Activated CD4-positive, alpha-beta memory T cell treated with anti-CD3 and anti-CD28 coated beads, Interleukin-2, amount 10 ng/mL, durations not matched to agents 7 days and 5 days (primary cell): ENCODE measurements around the gene PRPF19. TPM values are rescaled to one million over a fixed set of nuclear protein-coding genes. Genes with fewer than 3 reads are reported as not detected.

Experiments
- CTCF ChIA-PET: fragments of 350-600 bp; sonication (Branson Sonifier 250); formaldehyde crosslinking; loops from one replicate; lab custom pipeline; 2021; ENCODE audit warnings: antibody characterized with exemption, inconsistent platforms; lab: Charles Lee
- POLR2A ChIA-PET: fragments of 350-600 bp; sonication (Branson Sonifier 250); formaldehyde crosslinking; loops from one replicate; lab custom pipeline; 2021; ENCODE audit warnings: antibody characterized with exemption; lab: Charles Lee
- DNase-seq: peaks from one replicate; pipeline ENCODE4 v3.0.0-alpha.2; 2020
- H3K27ac Mint-ChIP-seq: one replicate; pipeline ENCODE4 v1.8.0; 2021; ENCODE audit warnings: mild to moderate bottlenecking, mixed read lengths
- H3K27me3 Mint-ChIP-seq: one replicate; pipeline ENCODE4 v1.8.0; 2021; ENCODE audit warnings: mixed read lengths
- H3K36me3 Mint-ChIP-seq: one replicate; pipeline ENCODE4 v1.8.0; 2021; ENCODE audit warnings: low read depth, mixed read lengths
- H3K4me1 Mint-ChIP-seq: one replicate; pipeline ENCODE4 v1.8.0; 2021; ENCODE audit warnings: mixed read lengths
- H3K4me3 Mint-ChIP-seq: one replicate; pipeline ENCODE4 v1.8.0; 2021; ENCODE audit warnings: mild to moderate bottlenecking, mixed read lengths
- H3K9me3 Mint-ChIP-seq: one replicate; pipeline ENCODE4 v1.8.0; 2021; ENCODE audit warnings: mixed read lengths
- total RNA-seq, 2 experiments: library from RNA; stranded (reverse); gene quantifications; one replicate each; pipeline ENCODE4 v1.2.3, GENCODE V29; 2021

PRPF19 gene
- total RNA-seq, 2 experiments from 2014 or later = 99.2 to 103 TPM

GRCh38 chr11:60857378-60858232, 48.8 kb downstream of the PRPF19 start:
- DNase-seq = no peak
- POLR2A ChIA-PET = interaction anchor here (1.8 kb wide), 1 partner anchor 505 kb away, joined by 4 read pairs; the partner anchor contains the start of genes CYB561A3 and TMEM138
- Mint-ChIP-seq H3K4me3 (no peak overlapping the region), H3K27ac (no peak overlapping the region), H3K9me3 (no peaks in the 10 kb centered on the region), H3K4me1 (peaks cover 32% of the 10 kb centered on the region), H3K36me3 (no peaks in the 10 kb centered on the region), H3K27me3 (no peaks in the 10 kb centered on the region)
- CTCF ChIA-PET = interaction anchor here (1.0 to 2.6 kb wide), 5 partner anchors 26 to 42 kb away, joined by 3 to 8 read pairs (median 4); no protein-coding TSS in a partner anchor

- Mint-ChIP-seq H3K27ac (no peak within 1 kb of the TSS), H3K4me1 (peaks cover 32% of the 10 kb centered on the region), H3K27me3 (no peaks in the 10 kb centered on the region), H3K9me3 (no peaks in the 10 kb centered on the region), H3K36me3 (peaks cover 11% of the 10 kb centered on the region), H3K4me3 (peak within 1 kb of the TSS; percentile 42)
- DNase-seq = no peak
- ChIA-PET POLR2A (interaction anchor here (0.7 to 1.4 kb wide), 4 partner anchors 9 to 18 kb away, joined by 4 to 5 read pairs (median 4); no protein-coding TSS in a partner anchor), CTCF (interaction anchor here (0.7 to 2.6 kb wide), 4 partner anchors 24 to 81 kb away, joined by 3 to 13 read pairs (median 6); no protein-coding TSS in a partner anchor)
These were observed 50.4 kb downstream of the PRPF19 start, which contains the start of gene PTGDR2 for GRCh38 chr11:60855726-60856633. PTGDR2 (minus strand) TSS chr11:60855950; CDS start chr11:60853722, 2,228 bp downstream.

GRCh38 chr11:60854847-60855725, 51.3 kb downstream of the PRPF19 start:
- DNase-seq = no peak
- Mint-ChIP-seq H3K27me3 (no peaks in the 10 kb centered on the region), H3K36me3 (peaks cover 19% of the 10 kb centered on the region), H3K9me3 (no peaks in the 10 kb centered on the region), H3K27ac (no peak overlapping the region), H3K4me3 (peak overlapping the region; percentile 42), H3K4me1 (peaks cover 30% of the 10 kb centered on the region)
- ChIA-PET POLR2A (interaction anchor here (0.7 to 1.4 kb wide), 4 partner anchors 8 to 18 kb away, joined by 4 to 5 read pairs (median 4); no protein-coding TSS in a partner anchor), CTCF (interaction anchor here (0.6 to 2.6 kb wide), 3 partner anchors 23 to 38 kb away, joined by 3 to 13 read pairs (median 8); no protein-coding TSS in a partner anchor)

GRCh38 chr11:60854140-60854846, 52.1 kb downstream of the PRPF19 start:
- POLR2A ChIA-PET = interaction anchor here (0.5 to 1.3 kb wide), 2 partner anchors 8 to 285 kb away, joined by 3 to 4 read pairs; no protein-coding TSS in a partner anchor
- Mint-ChIP-seq H3K9me3 (no peaks in the 10 kb centered on the region), H3K4me3 (peak overlapping the region; percentile 27), H3K4me1 (peaks cover 26% of the 10 kb centered on the region), H3K27ac (no peak overlapping the region), H3K27me3 (no peaks in the 10 kb centered on the region), H3K36me3 (peaks cover 22% of the 10 kb centered on the region)
- DNase-seq = no peak
- CTCF ChIA-PET = interaction anchor here (2.4 kb wide), 1 partner anchor 34 kb away, joined by 13 read pairs; no protein-coding TSS in a partner anchor

GRCh38 chr11:60852982-60853950, 53.1 kb downstream of the PRPF19 start:
- ChIA-PET CTCF (no interaction called here), POLR2A (interaction anchor here (0.5 kb wide), 1 partner anchor 286 kb away, joined by 3 read pairs; no protein-coding TSS in a partner anchor)
- H3K4me1 Mint-ChIP-seq = peaks cover 15% of the 10 kb centered on the region

GRCh38 chr11:60852117-60852981, 54.0 kb downstream of the PRPF19 start:
- Mint-ChIP-seq H3K4me1 (peaks cover 10% of the 10 kb centered on the region), H3K4me3 (no peak overlapping the region), H3K9me3 (no peaks in the 10 kb centered on the region), H3K27ac (no peak overlapping the region), H3K27me3 (no peaks in the 10 kb centered on the region), H3K36me3 (peaks cover 27% of the 10 kb centered on the region)
- ChIA-PET POLR2A (interaction anchor here (1.1 to 1.8 kb wide), 2 partner anchors 10 to 19 kb away, joined by 3 to 6 read pairs; partner anchors contain the start of gene CCDC86), CTCF (no interaction called here)
- no peak for DNase-seq

More at GRCh38 chr11:60852982-60853950, 53.1 kb downstream of the PRPF19 start:
- no peak for DNase-seq
- H3K9me3 Mint-ChIP-seq = no peaks in the 10 kb centered on the region
- H3K27me3 Mint-ChIP-seq = no peaks in the 10 kb centered on the region
- H3K27ac Mint-ChIP-seq = no peak overlapping the region
- H3K36me3 Mint-ChIP-seq = peaks cover 27% of the 10 kb centered on the region
- H3K4me3 Mint-ChIP-seq = no peak overlapping the region

- CTCF ChIA-PET = interaction anchor here (1.6 to 3.7 kb wide), 2 partner anchors 19 to 36 kb away, joined by 4 to 15 read pairs; no protein-coding TSS in a partner anchor
- POLR2A ChIA-PET = interaction anchor here (1.1 to 1.8 kb wide), 2 partner anchors 9 to 20 kb away, joined by 3 to 6 read pairs; partner anchors contain the start of gene CCDC86
- Mint-ChIP-seq H3K27me3 (no peaks in the 10 kb centered on the region), H3K36me3 (peaks cover 27% of the 10 kb centered on the region), H3K27ac (no peak overlapping the region), H3K9me3 (no peaks in the 10 kb centered on the region), H3K4me3 (no peak overlapping the region), H3K4me1 (peaks cover 11% of the 10 kb centered on the region)
- DNase-seq = no peak
These were observed 54.9 kb downstream of the PRPF19 start for GRCh38 chr11:60851327-60852104.

- ChIA-PET CTCF (interaction anchor here (1.2 to 3.7 kb wide), 3 partner anchors 18 to 49 kb away, joined by 3 to 15 read pairs (median 4); no protein-coding TSS in a partner anchor), POLR2A (no interaction called here)
- Mint-ChIP-seq H3K4me1 (peaks cover 9% of the 10 kb centered on the region), H3K36me3 (peaks cover 27% of the 10 kb centered on the region), H3K27me3 (no peaks in the 10 kb centered on the region), H3K4me3 (no peak overlapping the region), H3K9me3 (no peaks in the 10 kb centered on the region), H3K27ac (no peak overlapping the region)
- DNase-seq = no peak
These were observed 56.5 kb downstream of the PRPF19 start for GRCh38 chr11:60849641-60850520.
